K562 (cell line): ENCODE results near the gene TMEM167B. TPM values are rescaled to one million over a fixed set of nuclear protein-coding genes. Genes with fewer than 3 reads are reported as not detected.

ENCODE experiments used
- BRF2 ChIP-seq: IDR thresholded peaks from 3 replicates; pipeline ENCODE4 v1.6.1; 2011; ENCODE audit warnings: borderline replicate concordance, mild to moderate bottlenecking; ENCODE audit not compliant: insufficient read length, insufficient read depth
- CBFA2T2 ChIP-seq: fragments of 450-650 bp; conservative IDR thresholded peaks from 2 replicates; pipeline ENCODE4 v1.6.1; 2017; ENCODE audit warnings: mild to moderate bottlenecking
- CREB3L1 ChIP-seq: fragments of 450-650 bp; IDR thresholded peaks from 2 replicates; pipeline ENCODE4 v1.6.1; 2014; ENCODE audit warnings: low read depth, mild to moderate bottlenecking, moderate library complexity, borderline replicate concordance
- MTA2 ChIP-seq: fragments of 450-650 bp; IDR thresholded peaks from 2 replicates; pipeline ENCODE4 v1.6.1; 2016; ENCODE audit warnings: low read depth
- NFIX ChIP-seq: fragments of 250-450 bp; sonication (Bioruptor Pico); IDR thresholded peaks from 2 replicates; pipeline ENCODE4 v1.4.0; 2020; ENCODE audit warnings: low read depth, mild to moderate bottlenecking, moderate library complexity
- PHB ChIP-seq: fragments of 250-450 bp; sonication (Bioruptor Pico); IDR thresholded peaks from 2 replicates; pipeline ENCODE4 v1.5.0; 2021
- PML ChIP-seq: IDR thresholded peaks from 2 replicates; pipeline ENCODE4 v1.6.1; 2012; ENCODE audit warnings: low read length, inconsistent platforms
- RBM39 ChIP-seq: fragments of 200-400 bp; formaldehyde crosslinking; optimal IDR thresholded peaks from 2 replicates; pipeline ENCODE3; 2018; ENCODE audit warnings: low read depth, low read length
- SNAPC5 ChIP-seq: fragments of 250-450 bp; sonication (Bioruptor Pico); IDR thresholded peaks from 2 replicates; pipeline ENCODE4 v1.8.0; 2021; ENCODE audit warnings: moderate library complexity, mild to moderate bottlenecking, inconsistent platforms
- SRSF7 ChIP-seq: fragments of 200-400 bp; formaldehyde crosslinking; optimal IDR thresholded peaks from 2 replicates; pipeline ENCODE3; 2017; ENCODE audit warnings: mild to moderate bottlenecking, low read depth, low read length
- SUPT5H ChIP-seq: fragments of 450-650 bp; IDR thresholded peaks from 2 replicates; pipeline ENCODE4 v1.6.1; 2016
- TAF9B ChIP-seq: fragments of 450-650 bp; IDR thresholded peaks from 2 replicates; pipeline ENCODE4 v1.6.1; 2018; ENCODE audit warnings: mild to moderate bottlenecking; ENCODE audit not compliant: partially characterized antibody
- ZHX1 ChIP-seq: fragments of 150-350 bp; conservative IDR thresholded peaks from 2 replicates; pipeline ENCODE4 v1.6.1; 2014; ENCODE audit warnings: low read length
- ZNF146 ChIP-seq: IDR thresholded peaks from one replicate; pipeline ENCODE4 v1.6.1; 2018; ENCODE audit warnings: missing compliant biosample characterization; ENCODE audit not compliant: unreplicated experiment
- ZNF609 ChIP-seq: sonication (generic); formaldehyde crosslinking; IDR thresholded peaks from 2 replicates; pipeline ENCODE4 v1.8.1; 2023; ENCODE audit warnings: missing genetic modification reagents, mild to moderate bottlenecking, borderline replicate concordance
- ZNF696 ChIP-seq: fragments of 250-450 bp; sonication (Bioruptor Pico); conservative IDR thresholded peaks from 2 replicates; pipeline ENCODE4 v1.4.0; 2020; ENCODE audit warnings: mild to moderate bottlenecking, moderate library complexity
- ZNF778 ChIP-seq: fragments of 450-650 bp; formaldehyde crosslinking; IDR thresholded peaks from 2 replicates; pipeline ENCODE4 v1.4.0; 2020; ENCODE audit warnings: mild to moderate bottlenecking, moderate library complexity
- polyA plus RNA-seq, 8 experiments: library from polyadenylated mRNA; depleted of rRNA in 4 of 8; stranded (reverse) in 5 of 8; unstranded in 3 of 8; fragments of >200 nt; fragmentation: Nextera tagmentation in 2 of 8; fragmentation: Illumina TruSeq in 1 of 8; extraction: Ambion mirVana in 2 of 8; extraction: Trizol in 1 of 8; gene quantifications; 2 replicates each; pipeline versions ENCODE4 v1.2.1 to v1.2.3, GENCODE V29; 2011 to 2014; ENCODE audit warnings: inconsistent platforms in 1 of 8, missing spikeins in 1 of 8
- total RNA-seq, 7 experiments: library from RNA; depleted of rRNA in 6 of 7; stranded (reverse); fragments of >200 nt in 6 of 7; fragmentation: Illumina TruSeq in 2 of 7; extraction: Trizol in 2 of 7; gene quantifications; 2 replicates each; pipeline versions ENCODE4 v1.2.1 to v1.2.3, GENCODE V29; 2011 to 2021; ENCODE audit warnings: low replicate concordance in 1 of 7

The TMEM167B gene
- total and polyA plus RNA-seq, 9 of the 15 experiments (the other 6 are each of a cell fraction or from before 2014, with no cell fraction given): 17.2 to 36.4 (median 32.2) TPM

- peak; percentile 94 for TF ChIP-seq ZHX1
- TF ChIP-seq SRSF7: no peak
- no peak for TF ChIP-seq MTA2
- peak; percentile 92 for TF ChIP-seq SUPT5H
- TF ChIP-seq PML: no peak; the same call in 1 of the 2 replicates
- TF ChIP-seq TAF9B: peak; percentile 91
- TF ChIP-seq NFIX (CRISPR knock-in tag): no peak
- no peak for TF ChIP-seq SNAPC5 (CRISPR knock-in tag)
- no peak for TF ChIP-seq BRF2
- no peak for TF ChIP-seq ZNF778
- TF ChIP-seq CBFA2T2: no peak
- peak; percentile 98 for TF ChIP-seq RBM39
- TF ChIP-seq ZNF696 (CRISPR knock-in tag): no peak
- TF ChIP-seq PHB (CRISPR knock-in tag): 0 out of 2 replicates have a peak, but pooled peaks have one; percentile 73
- TF ChIP-seq CREB3L1: peak; percentile 99
- TF ChIP-seq ZNF609: peak; percentile 51; the same call in 1 of the 2 replicates
- no peak for TF ChIP-seq ZNF146 (CRISPR knock-in tag)
Observed at GRCh38 chr1:109090196-109091077, at the start of gene TMEM167B (continued).
